Tongue (tissue), 2 donors: ENCODE measurements around the gene BTRC. TPM values are rescaled to one million over a fixed set of nuclear protein-coding genes. Genes with fewer than 3 reads are reported as not detected.

Source experiments
- DNase-seq: peaks from one replicate; pipeline ENCODE4 v3.0.0-alpha.2; 2015
- total RNA-seq: library from RNA; depleted of rRNA; stranded (reverse); fragments of >200 nt; gene quantifications from one replicate; pipeline ENCODE4 v1.2.3, GENCODE V29; 2014

BTRC gene
- total RNA-seq, 1 donor from 2014 or later: 22.9 TPM

DNA sequence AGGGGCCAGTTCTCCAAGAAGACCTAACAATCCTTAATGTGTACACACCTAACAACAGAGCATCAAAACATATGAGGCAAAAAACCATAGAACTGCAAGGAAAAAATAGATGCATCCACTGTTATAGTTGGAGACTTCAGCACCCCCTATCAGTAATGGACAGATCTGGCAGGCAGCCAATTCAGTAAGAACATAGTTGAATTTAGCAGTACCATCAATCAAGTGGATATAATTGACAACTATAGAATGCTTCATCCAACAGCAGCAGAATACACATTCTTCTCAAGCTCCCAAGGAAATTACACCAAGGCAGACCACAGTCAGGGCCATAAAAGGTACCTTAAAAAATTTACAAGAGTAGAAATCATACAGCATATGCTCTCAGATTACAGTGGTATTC is 191.9 kb downstream of the BTRC start:
- DNase-seq: peak; percentile 19

DNA sequence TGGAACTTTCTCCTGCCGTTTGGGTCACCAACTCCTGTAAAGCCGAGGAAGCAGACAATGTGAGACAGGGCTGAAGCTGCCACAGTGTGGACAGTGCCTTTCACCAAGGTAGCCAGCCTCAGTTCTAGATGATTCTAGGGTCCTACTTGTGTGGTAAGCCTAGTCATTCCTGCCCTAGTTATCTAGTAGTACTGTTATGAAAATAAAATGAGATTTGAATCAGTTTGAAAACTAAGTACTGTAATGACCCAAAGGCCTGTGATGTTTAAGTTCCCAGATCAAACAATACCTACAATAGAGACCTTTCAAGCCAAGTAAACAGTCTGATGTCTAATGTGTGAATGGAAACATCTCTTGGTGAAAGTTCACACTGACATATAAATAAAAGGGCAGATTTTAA is 197.0 kb downstream of the BTRC start:
- no peak for DNase-seq

DNA sequence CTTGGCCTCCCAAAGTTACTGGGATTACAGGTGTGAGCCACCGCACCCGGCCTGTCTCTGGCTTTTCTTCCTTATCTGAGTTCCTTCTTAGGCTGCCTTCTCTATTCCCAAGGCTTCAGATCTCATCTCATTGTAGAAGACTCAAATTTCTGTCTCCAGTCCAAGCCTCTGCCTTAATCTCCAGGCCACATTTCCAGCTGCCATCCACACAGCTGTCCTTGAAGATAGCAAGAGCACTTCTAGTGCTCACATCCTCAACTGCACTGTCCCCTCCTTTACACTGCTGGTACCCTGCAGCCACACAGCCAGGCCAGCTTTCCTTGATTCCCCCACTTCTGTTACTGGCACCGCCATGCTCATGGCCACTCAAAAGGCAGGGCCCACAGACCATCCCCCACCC is 198.5 kb downstream of the BTRC start:
- peak; percentile 22 for DNase-seq

GRCh38 chr10:101557541-101557940 is 203.6 kb downstream of the BTRC start:
- DNase-seq: no peak

GRCh38 chr10:101558204-101558603 is 204.2 kb downstream of the BTRC start:
- DNase-seq: peak; percentile 27

DNA sequence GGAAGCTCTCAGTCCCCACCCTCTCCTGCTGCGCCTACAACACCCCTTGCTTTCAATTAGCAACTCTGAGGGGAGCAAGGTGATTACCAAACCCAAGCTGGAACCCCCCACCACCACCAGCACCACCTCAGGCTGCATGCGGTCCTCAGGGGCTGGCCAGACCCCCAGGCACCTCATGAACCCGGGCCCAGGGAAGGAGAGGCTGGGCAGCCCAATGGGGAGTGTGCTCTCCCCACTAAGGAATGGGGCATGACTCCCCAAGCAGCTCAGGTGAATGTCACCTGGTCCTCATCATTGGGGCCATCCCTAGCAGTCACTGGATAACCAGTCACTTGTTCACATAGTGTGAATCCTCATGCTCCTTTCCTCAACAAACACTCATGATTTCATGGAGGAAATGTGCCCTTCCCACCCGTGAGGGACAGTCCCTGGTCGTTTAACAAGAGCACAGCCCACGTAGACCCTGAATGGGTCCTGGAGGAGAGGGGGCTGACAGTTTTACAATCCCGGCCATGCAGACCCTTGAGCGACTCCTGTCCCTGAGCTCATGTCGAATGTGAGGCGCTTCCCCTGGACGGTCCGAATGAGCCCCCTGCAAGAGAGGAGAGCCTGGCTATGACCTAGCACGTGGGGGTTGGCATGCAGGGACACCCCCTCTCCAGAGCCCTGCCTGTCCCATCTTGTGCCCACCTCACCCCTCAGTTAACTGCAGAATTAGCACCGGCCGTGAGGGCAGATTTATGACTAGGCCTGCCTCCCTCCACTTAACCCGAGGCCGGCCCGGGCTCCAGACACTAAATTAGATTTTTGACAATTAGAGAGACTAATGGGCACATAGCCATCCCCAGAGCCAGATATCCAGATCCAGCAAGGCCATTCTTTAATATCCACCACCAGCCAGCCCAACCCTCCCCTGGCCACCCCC is 205.0 kb downstream of the BTRC start:
- no peak for DNase-seq

GRCh38 chr10:101559596-101560297 is 205.8 kb downstream of the BTRC start:
- no peak for DNase-seq

DNA sequence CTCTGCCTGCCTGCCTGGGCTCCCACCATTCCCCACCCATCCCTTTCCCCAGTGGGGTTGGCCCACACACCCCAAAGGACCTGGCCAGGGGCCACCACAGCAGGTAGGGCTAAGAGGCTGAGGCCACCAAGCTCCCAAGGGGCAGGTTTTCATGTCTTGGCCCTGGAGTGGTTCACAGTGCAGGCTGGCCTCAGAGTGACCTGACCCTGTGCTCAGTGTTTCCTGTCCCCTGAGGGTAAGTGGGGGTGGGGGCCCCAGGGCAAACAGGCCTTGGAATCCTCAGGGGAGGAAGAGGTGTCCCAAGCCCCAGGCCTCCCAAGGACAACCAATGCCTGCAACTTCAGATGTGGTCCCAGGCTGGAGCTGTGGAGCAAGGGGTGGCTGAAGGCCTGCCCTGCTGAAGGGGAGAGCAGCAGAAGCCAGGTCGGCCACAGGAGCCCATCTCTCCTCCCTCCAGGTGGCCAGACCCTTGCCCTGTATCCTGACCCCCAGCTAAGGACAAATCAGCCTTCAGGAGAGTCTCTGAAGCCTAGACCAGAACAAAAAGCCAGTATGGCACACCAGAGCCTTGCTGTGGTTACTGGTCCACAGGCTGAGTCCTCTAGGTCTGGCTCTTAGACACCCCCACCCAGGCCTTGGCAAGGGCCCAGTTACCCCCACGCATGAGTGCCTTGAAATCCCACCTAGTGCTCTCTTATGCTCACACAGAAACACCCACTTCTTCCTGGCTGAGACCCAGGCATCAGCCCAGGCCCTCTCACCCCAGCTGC is 206.5 kb downstream of the BTRC start:
- no peak for DNase-seq

DNA sequence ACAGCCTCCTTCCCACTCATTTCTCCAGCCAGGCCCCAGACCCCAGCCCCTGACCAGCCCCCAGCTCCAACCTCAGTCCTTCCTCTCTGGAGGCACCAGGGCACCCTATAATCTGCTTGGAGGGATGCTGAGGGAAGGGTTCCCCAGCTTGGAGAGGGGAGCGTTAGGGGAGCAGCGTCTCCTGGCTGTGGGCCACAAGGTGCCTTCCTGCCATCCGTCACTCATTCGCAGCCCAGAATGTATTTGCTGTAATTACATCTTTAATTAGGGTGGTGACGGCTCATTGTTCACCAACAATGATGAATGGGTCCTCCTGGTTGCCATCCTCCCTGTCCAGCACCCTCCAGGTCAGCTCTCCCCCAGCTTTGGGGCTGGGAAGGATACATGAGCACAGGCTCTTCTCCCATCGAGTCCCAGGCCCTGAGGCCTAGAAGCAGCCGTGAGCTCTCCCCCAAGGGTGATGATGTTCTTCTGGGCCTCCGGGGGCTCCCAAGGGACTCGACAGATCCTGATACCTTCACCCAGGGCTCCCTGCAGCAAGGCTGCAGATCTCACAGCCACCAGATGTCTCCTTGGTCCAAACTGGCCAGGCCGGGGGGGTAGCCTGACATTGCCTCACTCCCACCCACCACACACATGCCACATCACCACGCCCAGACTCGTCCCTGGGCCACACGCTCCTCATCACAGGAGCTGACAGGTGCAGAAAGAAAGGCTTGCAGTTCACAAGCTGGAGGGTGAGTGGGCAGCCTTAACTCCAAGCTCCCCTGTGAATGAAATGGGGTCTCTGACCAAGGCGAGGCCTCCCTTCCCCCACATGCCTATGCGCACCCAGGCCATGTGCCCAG is 207.3 kb downstream of the BTRC start:
- no peak for DNase-seq

- no peak for DNase-seq
These were observed 208.3 kb downstream of the BTRC start for GRCh38 chr10:101562231-101562630.

DNA sequence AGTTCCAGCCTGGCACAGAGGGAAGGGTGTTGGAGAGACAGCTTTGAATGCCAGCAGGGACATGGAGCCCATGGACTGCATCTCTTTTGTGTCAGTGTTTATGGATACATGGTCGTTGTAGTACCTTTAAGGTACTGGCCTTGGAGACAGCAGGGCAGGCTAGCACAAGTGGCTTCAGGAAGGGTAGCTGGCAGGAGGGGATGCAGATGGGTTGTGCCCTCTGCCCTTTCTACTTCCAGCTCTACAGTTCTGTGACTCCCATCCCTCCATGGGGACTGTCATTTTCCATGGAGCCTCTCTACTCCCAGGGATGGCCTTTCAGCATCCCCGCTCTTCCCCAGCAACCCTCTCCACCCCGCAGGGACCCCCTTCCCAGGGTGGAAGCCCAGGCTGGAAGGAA is 209.0 kb downstream of the BTRC start:
- no peak for DNase-seq

DNA sequence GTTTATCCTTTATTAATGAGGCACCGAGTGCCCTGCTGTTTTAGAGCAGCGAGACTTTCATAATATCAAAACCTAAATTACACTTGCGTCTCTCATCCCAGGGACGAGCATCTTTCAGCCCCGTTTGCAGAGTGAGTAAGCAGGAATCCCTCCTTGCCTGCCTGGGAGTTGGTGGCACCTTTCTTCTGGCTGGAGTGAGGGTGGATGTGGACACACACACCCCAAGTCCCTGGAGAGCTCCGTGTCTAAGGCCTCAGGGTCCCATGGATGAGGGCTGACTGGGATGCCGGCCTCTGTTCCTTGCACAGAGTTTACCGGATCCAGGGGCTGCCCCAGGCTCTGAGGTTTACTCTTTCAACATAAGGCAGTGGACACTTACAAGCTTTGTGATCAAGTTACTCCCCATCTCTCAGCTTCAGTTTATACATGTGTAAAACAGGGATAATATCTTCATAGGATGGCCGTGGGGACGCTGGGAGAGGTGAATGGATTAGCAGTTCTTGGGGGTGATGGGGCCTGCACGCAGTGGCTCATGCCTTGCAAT is 209.6 kb downstream of the BTRC start:
- no peak for DNase-seq

GRCh38 chr10:101564490-101564991 is 210.6 kb downstream of the BTRC start:
- no peak for DNase-seq

DNA sequence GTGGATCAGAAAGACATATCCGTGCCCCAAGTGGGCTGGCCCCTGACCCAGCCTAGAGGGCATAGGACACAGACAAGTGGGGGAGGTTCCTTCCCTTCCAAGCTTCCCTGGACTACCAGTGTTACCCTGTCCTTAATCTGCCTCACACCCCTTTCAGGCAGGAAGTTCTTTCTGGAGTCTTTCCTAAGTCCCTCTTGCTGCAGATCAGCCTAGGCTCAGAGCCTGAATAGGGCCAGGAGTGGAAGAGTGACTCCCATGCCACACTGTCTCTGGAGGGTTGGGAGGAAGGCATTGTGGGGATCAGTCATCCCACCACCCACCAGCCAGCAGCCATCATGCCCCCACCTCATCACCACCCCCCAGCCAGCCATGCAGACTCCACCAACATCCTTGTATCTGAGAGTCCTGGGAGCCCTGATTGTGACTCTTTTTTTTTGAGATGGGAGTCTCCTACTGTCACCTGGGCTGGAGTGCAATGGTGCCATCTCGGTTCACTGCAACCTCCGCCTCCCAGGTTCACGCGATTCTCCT is 211.5 kb downstream of the BTRC start:
- no peak for DNase-seq

DNA sequence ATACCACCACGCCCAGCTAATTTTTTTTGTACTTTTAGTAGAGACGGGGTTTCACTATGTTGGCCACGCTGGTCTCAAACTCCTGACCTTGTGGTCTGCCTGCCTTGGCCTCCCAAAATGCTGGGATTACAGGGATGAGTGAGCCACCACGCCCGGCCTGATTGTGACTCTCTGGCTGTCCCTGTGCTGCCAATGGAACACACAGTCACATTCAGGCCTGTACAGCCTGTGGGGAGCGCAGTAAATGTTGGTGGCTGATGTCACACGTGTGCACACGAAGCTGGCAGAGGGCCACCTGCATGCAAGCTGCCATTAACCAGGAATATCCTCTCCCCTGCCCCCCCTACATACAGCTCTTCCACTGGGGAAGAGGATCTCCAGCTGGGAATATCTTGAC is 212.0 kb downstream of the BTRC start:
- DNase-seq: peak; percentile 27

DNA sequence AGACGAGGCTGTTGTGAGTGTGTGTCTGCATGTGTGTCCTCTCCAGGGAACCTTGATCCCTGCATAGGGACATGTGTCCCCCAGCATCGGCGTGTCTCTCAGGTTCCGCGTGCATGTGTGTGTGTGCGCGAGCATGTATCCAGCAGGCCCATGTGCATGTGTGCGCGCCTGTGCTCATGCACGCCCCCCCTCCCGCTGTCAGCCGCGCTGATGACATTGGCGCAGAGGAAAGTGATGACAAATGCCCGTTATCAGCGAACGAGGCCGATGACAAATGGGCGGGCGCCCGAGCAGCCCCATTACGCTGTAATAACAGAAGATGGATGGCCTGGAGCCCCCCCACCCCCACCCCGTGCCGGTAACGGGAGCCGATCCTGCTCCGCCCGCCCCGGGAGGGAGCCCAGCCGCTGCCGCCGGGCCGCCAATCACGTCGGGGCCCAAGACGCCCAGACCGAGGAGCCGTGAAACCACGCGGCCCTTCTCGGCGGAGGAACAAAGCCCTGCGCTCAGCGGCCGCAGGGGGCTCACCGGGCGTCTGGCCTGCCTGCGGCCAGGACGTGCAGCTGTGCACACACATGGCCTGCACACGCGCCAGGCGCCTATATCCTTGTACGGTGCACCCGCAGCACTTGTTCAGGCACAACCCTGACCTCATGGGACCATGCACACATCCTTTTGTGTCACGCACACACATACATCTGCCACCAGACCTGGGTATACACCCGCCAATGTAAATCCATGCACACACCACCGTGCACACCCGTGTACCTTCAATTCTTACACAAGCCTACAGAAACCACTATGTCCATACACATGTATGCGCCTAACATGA is 212.6 kb downstream of the BTRC start:
- peak; percentile 49 for DNase-seq

GRCh38 chr10:101567165-101568006 is 213.4 kb downstream of the BTRC start:
- DNase-seq: no peak

- DNase-seq: no peak
These were observed 214.2 kb downstream of the BTRC start for GRCh38 chr10:101568054-101568745.

- DNase-seq: no peak
These were observed 215.3 kb downstream of the BTRC start for GRCh38 chr10:101569323-101569621.
